ENCODE data around the gene DYNC1I2.
A peak's percentile ranks its signal among the peaks of the same experiment; 100 is the strongest.

DYNC1I2 gene

DNA sequence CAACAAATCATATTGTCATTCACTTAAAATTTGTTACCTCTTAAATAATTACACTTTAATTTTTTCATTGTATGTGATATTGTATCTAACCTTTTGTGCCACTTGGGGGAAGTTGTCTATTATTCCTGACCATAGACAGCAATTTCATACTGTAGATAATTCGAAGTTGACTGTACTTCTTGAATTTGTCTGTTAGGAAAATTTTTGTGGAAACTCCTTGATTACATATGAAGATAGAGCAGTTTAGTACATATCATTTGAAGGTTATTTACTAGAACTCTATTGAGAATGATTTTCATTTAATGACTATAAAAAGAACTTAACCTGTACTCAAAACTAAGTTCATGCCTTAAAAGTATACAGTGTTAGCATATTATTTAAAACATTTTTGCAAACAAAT, 5.1 kb downstream of the DYNC1I2 start:
- TF ChIP-seq, protein P1, sequence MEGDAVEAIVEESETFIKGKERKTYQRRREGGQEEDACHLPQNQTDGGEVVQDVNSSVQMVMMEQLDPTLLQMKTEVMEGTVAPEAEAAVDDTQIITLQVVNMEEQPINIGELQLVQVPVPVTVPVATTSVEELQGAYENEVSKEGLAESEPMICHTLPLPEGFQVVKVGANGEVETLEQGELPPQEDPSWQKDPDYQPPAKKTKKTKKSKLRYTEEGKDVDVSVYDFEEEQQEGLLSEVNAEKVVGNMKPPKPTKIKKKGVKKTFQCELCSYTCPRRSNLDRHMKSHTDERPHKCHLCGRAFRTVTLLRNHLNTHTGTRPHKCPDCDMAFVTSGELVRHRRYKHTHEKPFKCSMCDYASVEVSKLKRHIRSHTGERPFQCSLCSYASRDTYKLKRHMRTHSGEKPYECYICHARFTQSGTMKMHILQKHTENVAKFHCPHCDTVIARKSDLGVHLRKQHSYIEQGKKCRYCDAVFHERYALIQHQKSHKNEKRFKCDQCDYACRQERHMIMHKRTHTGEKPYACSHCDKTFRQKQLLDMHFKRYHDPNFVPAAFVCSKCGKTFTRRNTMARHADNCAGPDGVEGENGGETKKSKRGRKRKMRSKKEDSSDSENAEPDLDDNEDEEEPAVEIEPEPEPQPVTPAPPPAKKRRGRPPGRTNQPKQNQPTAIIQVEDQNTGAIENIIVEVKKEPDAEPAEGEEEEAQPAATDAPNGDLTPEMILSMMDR (conservative IDR thresholded peaks at IDR 0.05; ENCODE audit: control insufficient read depth, insufficient read depth, low read depth, low read length): no peak
- H3K4me3 ChIP-seq (ENCODE audit: control insufficient read depth, low read depth, low read length): no peak overlapping the region
- DNase-seq (ENCODE audit: low read depth): no peak

DNA sequence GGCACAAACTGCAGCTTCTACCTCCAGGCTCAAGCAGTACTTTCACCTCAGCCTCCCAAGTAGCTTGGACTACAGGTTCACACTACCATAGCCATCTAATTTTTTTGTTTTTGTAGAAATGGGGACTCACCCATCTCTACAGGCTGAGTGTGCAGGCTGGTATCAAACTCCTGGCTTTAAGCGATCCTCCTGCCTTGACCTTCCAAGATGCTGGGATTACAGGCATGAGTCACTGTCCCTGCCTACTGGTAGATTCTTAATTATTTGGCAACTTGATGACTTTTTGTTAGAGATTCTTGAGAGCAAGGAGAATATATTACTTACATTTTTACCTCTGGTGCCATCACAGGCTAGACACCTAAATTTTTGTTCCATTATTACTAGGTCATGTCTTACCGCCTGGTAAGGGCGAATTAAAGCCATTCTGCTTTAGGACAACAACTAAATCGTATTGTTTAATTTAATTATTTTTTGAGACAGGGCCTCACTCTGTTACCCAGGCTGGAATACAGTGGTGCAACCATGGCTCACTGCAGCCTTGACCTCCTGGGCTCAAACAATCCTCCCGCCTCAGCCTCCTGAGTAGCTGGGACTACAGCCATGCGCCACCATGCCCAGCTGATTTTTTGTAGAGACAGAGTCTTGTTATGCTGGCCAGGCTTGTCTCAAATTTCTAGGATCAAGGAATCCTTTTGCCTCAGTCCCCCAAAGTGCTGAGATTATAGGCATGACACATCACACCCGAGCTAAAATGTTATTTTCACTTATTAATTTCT, 15.7 kb downstream of the DYNC1I2 start:
- peak; percentile 71 for DNase-seq (ENCODE audit: low read depth)
- TF ChIP-seq, protein P1 (conservative IDR thresholded peaks at IDR 0.05; ENCODE audit: control insufficient read depth, insufficient read depth, low read depth, low read length): no peak
- no peak overlapping the region for H3K4me3 ChIP-seq (ENCODE audit: control insufficient read depth, low read depth, low read length)

DNA sequence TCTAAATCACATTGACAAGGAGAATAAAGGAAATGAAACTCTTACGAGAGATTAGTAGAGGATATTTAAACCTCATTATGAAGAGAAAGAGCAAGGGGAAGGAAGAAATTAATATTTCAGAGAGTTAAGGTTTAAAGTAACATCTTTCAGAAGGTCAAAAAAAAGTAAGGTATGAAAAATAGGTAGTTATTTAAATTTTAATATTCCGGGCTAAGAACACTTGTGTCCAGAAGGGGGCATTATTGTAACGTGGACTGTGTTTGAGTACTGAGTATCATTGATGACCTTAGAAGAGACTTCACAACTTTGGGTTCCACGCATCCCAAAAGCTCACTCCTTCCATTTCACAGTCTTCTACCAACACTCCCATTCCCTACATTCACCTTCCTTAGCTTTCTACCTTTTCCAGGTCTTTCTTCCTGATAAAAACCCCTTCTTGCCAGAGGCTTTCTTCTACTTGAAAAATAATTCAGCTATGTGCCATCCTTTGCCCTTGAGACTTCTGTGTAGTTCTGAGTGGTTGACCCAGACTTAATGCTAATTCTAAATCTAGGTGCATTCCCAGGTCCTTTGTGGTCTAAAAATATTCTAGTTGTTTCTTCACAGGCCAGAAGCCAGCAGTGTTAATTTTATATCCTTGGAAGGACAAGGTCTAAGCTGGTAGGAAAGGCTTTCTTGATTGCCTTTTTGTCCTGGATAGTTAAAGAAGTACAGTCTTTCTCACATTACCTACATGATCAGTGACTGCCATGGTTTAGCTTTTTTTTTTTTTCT, 16.5 kb downstream of the DYNC1I2 start:
- DNase-seq (ENCODE audit: low read depth): peak; percentile 56
- TF ChIP-seq, protein P1 (conservative IDR thresholded peaks at IDR 0.05; ENCODE audit: control insufficient read depth, insufficient read depth, low read depth, low read length): peak; percentile 63
- no peak overlapping the region for H3K4me3 ChIP-seq (ENCODE audit: control insufficient read depth, low read depth, low read length)

DNA sequence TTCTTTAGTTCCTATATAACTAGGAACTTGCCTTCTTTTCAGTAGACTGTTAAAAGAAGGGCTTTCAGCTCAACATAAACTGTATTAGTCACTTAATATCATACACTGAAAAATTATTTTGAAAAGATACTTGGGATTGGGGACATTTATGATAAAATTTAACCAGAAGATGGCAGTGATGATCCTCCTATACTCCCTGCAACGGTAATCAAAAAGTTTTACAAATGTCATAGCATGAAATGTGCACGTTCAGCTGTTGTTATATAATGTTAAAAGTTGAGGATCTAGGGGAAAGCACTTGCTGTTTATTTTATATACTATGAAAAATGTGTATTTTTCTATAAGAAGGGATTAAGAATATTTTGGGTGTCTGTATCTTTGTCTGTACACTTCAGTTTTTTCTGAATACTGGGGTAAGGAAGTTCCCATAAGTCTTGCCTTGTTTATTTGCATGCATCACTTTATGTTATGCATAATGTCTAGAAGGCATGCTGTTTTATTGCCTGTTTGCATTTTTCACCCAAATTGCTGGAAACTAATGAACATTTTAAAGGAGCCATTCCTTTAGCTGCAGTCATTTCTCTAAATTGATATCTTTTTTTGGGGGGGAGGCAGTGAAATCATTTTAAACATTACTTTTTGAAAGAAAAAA, 19.0 kb downstream of the DYNC1I2 start:
- H3K4me3 ChIP-seq (ENCODE audit: control insufficient read depth, low read depth, low read length): no peak overlapping the region
- TF ChIP-seq, protein P1 (conservative IDR thresholded peaks at IDR 0.05; ENCODE audit: control insufficient read depth, insufficient read depth, low read depth, low read length): peak; percentile 45
- peak; percentile 41 for DNase-seq (ENCODE audit: low read depth)

DNA sequence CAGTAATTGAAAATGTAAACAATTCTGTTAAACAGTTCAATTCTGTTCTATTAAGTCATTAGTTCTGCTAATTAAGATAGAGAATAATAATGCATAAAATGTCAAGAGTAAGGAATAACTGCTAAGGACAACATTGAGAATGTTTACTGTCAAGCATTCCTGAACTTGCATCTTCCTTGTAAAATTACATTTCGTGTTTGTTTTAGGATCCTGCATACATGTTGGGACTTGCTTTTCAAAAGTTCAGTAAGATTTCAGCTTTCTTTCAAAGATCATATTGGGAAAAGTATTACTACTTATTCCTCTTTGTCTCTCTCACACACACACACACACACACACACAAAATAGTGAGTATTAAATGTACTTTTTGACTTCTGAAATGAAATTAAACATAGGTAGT, 20.5 kb downstream of the DYNC1I2 start:
- TF ChIP-seq, protein P1 (conservative IDR thresholded peaks at IDR 0.05; ENCODE audit: control insufficient read depth, insufficient read depth, low read depth, low read length): no peak
- DNase-seq (ENCODE audit: low read depth): no peak
- no peak overlapping the region for H3K4me3 ChIP-seq (ENCODE audit: control insufficient read depth, low read depth, low read length)

DNA sequence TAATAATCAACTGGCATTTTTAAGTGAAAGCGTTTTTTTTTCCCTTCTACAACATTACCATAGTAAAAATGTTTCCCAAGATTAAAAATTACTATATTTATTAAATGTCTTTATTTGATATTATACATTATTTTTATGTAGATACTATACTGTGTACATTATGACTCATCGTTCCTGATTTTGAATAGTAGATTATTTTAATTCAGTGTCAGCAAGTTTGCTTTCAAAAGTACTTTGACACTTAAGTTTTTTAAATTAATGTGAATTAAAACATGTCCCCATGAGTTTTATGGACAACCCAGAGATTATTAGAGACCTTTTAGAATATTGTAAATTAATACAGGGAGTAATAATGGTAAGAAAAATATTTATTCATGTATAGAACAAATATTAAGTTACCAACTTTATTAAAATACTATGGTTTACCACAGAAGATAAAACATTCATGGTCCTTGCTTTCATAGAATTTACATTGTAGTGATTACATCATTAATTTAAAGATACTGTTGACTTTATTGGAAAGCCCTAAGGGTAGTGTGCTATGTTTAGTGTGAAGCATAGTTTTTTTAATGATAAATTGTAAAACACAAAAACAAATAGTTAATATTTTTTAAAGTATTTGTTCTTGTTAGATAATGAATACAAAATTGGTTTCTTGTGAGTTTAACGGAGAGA, 21.9 kb downstream of the DYNC1I2 start:
- no peak overlapping the region for H3K4me3 ChIP-seq (ENCODE audit: control insufficient read depth, low read depth, low read length)
- TF ChIP-seq, protein P1 (conservative IDR thresholded peaks at IDR 0.05; ENCODE audit: control insufficient read depth, insufficient read depth, low read depth, low read length): no peak
- no peak for DNase-seq (ENCODE audit: low read depth)

Measured in fibroblast of mammary gland (primary cell).